Measurements from ENCODE around the gene B4GALT1. TPM values are rescaled to one million over a fixed set of nuclear protein-coding genes. Genes with fewer than 3 reads are reported as not detected.

B4GALT1 gene
- total and polyA plus RNA-seq, 2 donors (not counting 1 experiment from before 2014, with no cell fraction given) = 24.1 to 64.8 TPM

- no peak overlapping the region for H3K9ac ChIP-seq (ENCODE audit: insufficient read depth, low read length)
- H3K4me3 ChIP-seq (replicated peaks in 1 of 4; ENCODE audit: control extremely low read depth in 1 of 4, insufficient read depth in 1 of 4, low read depth in 3 of 4, low read length in 4 of 4) = no peak overlapping the region
- H3K9me3 ChIP-seq (ENCODE audit: control insufficient read depth, insufficient read depth, low read depth, low read length) = no peaks in the 10 kb centered on the region
- no peaks in the 10 kb centered on the region for H4K20me1 ChIP-seq (ENCODE audit: control insufficient read depth, extremely low read depth, insufficient read depth, low read length)
- TF ChIP-seq EZH2 (IDR thresholded peaks at IDR 0.05; ENCODE audit: low read length, missing control alignments) = no peak
- TF ChIP-seq CTCF (conservative IDR thresholded peaks at IDR 0.05 in 1 of 2, IDR thresholded peaks at IDR 0.05 in 1 of 2; ENCODE audit: low read depth in 1 of 2, low read length in 2 of 2) = no peak
- H3K4me2 ChIP-seq (ENCODE audit: extremely low read depth, insufficient read depth, low read length) = no peak overlapping the region
- no peaks in the 10 kb centered on the region for H3K36me3 ChIP-seq (ENCODE audit: control insufficient read depth, insufficient read depth, low read length)
- no peak for DNase-seq (ENCODE audit: low read depth in 2 of 2)
- no peak overlapping the region for H2AFZ ChIP-seq (ENCODE audit: low read length)
- H3K27me3 ChIP-seq (ENCODE audit: control insufficient read depth, insufficient read depth, low read length) = no peaks in the 10 kb centered on the region
- no peak overlapping the region for H3K27ac ChIP-seq (ENCODE audit: insufficient read depth, low read length)
- no peaks in the 10 kb centered on the region for H3K79me2 ChIP-seq (ENCODE audit: control insufficient read depth, insufficient read depth, low read length)
- H3K4me1 ChIP-seq (ENCODE audit: control insufficient read depth, extremely low read depth, insufficient read depth, low read length) = peaks cover 4% of the 10 kb centered on the region
These were observed 9.9 kb upstream of the B4GALT1 start for GRCh38 chr9:33177086-33177485.

GRCh38 chr9:33175649-33176325 lies 8.7 kb upstream of the B4GALT1 start:
- Histone ChIP-seq H3K4me1 (ENCODE audit: control insufficient read depth, extremely low read depth, insufficient read depth, low read length) (no peaks in the 10 kb centered on the region), H3K79me2 (ENCODE audit: control insufficient read depth, insufficient read depth, low read length) (no peaks in the 10 kb centered on the region), H2AFZ (ENCODE audit: low read length) (no peak overlapping the region)

More at GRCh38 chr9:33175649-33176325, 8.7 kb upstream of the B4GALT1 start:
- Histone ChIP-seq H3K27me3 (ENCODE audit: control insufficient read depth, insufficient read depth, low read length) (no peaks in the 10 kb centered on the region), H3K4me3 (replicated peaks in 1 of 4; ENCODE audit: control extremely low read depth in 1 of 4, insufficient read depth in 1 of 4, low read depth in 3 of 4, low read length in 4 of 4) (no peak overlapping the region), H3K9ac (ENCODE audit: insufficient read depth, low read length) (no peak overlapping the region), H3K9me3 (ENCODE audit: control insufficient read depth, insufficient read depth, low read depth, low read length) (no peaks in the 10 kb centered on the region), H3K4me2 (ENCODE audit: extremely low read depth, insufficient read depth, low read length) (no peak overlapping the region), H3K27ac (ENCODE audit: insufficient read depth, low read length) (no peak overlapping the region), H3K36me3 (ENCODE audit: control insufficient read depth, insufficient read depth, low read length) (no peaks in the 10 kb centered on the region), H4K20me1 (ENCODE audit: control insufficient read depth, extremely low read depth, insufficient read depth, low read length) (no peaks in the 10 kb centered on the region)
- TF ChIP-seq CTCF (conservative IDR thresholded peaks at IDR 0.05 in 1 of 2, IDR thresholded peaks at IDR 0.05 in 1 of 2; ENCODE audit: low read depth in 1 of 2, low read length in 2 of 2) (no peak), EZH2 (IDR thresholded peaks at IDR 0.05; ENCODE audit: low read length, missing control alignments) (no peak)
- DNase-seq (ENCODE audit: low read depth in 2 of 2) = no peak
